Colon (tissue), 2 donors: ENCODE results near the gene ZFX.

Experiments used
- FAIRE-seq: peaks from 2 replicates; lab custom pipeline; 2012; peaks lifted over from hg19 to GRCh38; lab: Jason Lieb, UNC
- donor health status: control.
- donor health status: control.

ZFX gene

GRCh38 chrX:24202465-24203031 is 53.0 kb downstream of the ZFX start:
- no peak for FAIRE-seq

GRCh38 chrX:24203072-24203808 is 53.7 kb downstream of the ZFX start:
- no peak for FAIRE-seq

GRCh38 chrX:24204331-24204730 is 54.8 kb downstream of the ZFX start:
- FAIRE-seq, result no peak

GRCh38 chrX:24204958-24205357 is 55.4 kb downstream of the ZFX start:
- FAIRE-seq, result no peak

GRCh38 chrX:24207826-24208225 is 58.3 kb downstream of the ZFX start:
- FAIRE-seq, result no peak

GRCh38 chrX:24208496-24209240 is 59.1 kb downstream of the ZFX start:
- FAIRE-seq, result no peak

GRCh38 chrX:24210190-24210589 is 60.7 kb downstream of the ZFX start:
- no peak for FAIRE-seq

GRCh38 chrX:24214568-24214967 is 65.0 kb downstream of the ZFX start:
- FAIRE-seq, result no peak

- FAIRE-seq, result no peak
These were observed 65.7 kb downstream of the ZFX start for GRCh38 chrX:24215272-24215671.

- FAIRE-seq, result no peak
These were observed 66.5 kb downstream of the ZFX start for GRCh38 chrX:24216037-24216436.

GRCh38 chrX:24216827-24217226 is 67.3 kb downstream of the ZFX start:
- FAIRE-seq, result no peak

GRCh38 chrX:24219320-24219719 is 69.8 kb downstream of the ZFX start:
- FAIRE-seq, result no peak

GRCh38 chrX:24221872-24222271 is 72.3 kb downstream of the ZFX start:
- peak; percentile 10 for FAIRE-seq

GRCh38 chrX:24225265-24225664 is 75.7 kb downstream of the ZFX start:
- FAIRE-seq, result no peak

GRCh38 chrX:24226176-24226575 is 76.6 kb downstream of the ZFX start:
- no peak for FAIRE-seq

GRCh38 chrX:24228596-24228995 is 79.1 kb downstream of the ZFX start:
- no peak for FAIRE-seq

GRCh38 chrX:24229400-24229879 is 79.9 kb downstream of the ZFX start:
- FAIRE-seq, result no peak

- FAIRE-seq, result no peak
These were observed 80.4 kb downstream of the ZFX start for GRCh38 chrX:24229976-24230375.

- no peak for FAIRE-seq
These were observed 81.6 kb downstream of the ZFX start for GRCh38 chrX:24231131-24231540.

GRCh38 chrX:24231641-24232179 is 82.2 kb downstream of the ZFX start:
- no peak for FAIRE-seq

- peak; percentile 61 for FAIRE-seq
These were observed 83.3 kb downstream of the ZFX start for GRCh38 chrX:24232796-24233195.

GRCh38 chrX:24235084-24235710 is 85.7 kb downstream of the ZFX start:
- no peak for FAIRE-seq
